ENCODE results near the gene VIPR1. TPM values are rescaled to one million over a fixed set of nuclear protein-coding genes. Genes with fewer than 3 reads are reported as not detected.

Gene VIPR1
- total RNA-seq, 1 experiment from 2014 or later = 0.28 TPM

GRCh38 chr3:42537350-42537749, 34.9 kb downstream of the VIPR1 start:
- POLR2A ChIA-PET = no interaction called here

DNA sequence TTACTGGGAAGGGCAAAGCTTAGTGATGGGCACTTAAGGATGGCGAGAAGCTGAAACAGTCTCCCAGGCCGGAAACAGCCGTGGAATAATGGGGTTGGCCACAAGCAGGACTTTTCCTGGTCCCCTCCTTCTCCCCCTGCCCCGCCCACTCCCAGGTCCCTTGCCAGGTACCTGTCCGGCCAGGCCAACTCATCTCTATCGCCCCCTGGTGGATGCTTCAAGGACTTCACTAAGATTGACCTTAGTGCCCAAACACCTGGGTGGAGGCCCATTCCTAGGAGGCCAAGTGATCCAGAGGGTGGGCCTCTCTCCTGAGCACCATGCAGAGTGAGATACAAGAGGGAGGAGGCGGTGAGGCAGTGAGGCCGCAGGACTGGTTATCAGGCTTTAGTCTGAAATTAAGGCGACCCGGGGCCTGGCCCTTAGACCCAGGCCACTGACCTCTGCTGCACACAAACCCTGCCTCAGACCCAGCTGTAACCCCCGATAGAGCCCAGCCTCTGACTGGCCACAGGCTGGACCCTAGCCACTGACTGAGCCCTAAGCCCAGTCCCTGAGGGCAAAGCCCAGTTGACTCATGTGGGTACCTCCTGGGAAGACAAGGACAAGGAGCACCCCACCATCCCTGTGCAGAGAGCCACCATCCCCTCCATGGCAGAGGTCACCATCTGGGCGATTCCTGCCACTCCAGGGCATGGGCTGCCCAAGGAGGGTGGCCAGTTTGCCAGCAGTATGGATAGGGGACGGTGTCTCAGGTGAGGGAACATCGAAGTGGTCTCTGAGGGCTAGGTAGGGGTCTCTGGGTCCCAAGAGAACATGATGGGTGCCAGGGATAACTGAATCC, 37.6 kb downstream of the VIPR1 start:
- ChIA-PET POLR2A (no interaction called here), CTCF (interaction anchor here (0.7 to 3.2 kb wide), 12 partner anchors 9 to 332 kb away, joined by 3 to 19 read pairs (median 3); no protein-coding TSS in a partner anchor)
- intact Hi-C loops (cut with micrococcal nuclease) = loop anchor here (1.0 to 2.0 kb wide), 4 partner anchors 39 to 310 kb away; no protein-coding TSS in a partner anchor
- no peak overlapping the region for H3K27ac Mint-ChIP-seq (ENCODE audit: low read depth, unreplicated experiment)
- no TSS peak for BruUV-seq (replicated peaks)
- no peaks in the 10 kb centered on the region for H3K4me1 Mint-ChIP-seq (ENCODE audit: insufficient read depth, unreplicated experiment)
- no peak overlapping the region for H3K4me3 Mint-ChIP-seq (ENCODE audit: unreplicated experiment)
- peak; percentile 70 for DNase-seq (ENCODE audit: unreplicated experiment)
- TF ChIP-seq, protein P1, sequence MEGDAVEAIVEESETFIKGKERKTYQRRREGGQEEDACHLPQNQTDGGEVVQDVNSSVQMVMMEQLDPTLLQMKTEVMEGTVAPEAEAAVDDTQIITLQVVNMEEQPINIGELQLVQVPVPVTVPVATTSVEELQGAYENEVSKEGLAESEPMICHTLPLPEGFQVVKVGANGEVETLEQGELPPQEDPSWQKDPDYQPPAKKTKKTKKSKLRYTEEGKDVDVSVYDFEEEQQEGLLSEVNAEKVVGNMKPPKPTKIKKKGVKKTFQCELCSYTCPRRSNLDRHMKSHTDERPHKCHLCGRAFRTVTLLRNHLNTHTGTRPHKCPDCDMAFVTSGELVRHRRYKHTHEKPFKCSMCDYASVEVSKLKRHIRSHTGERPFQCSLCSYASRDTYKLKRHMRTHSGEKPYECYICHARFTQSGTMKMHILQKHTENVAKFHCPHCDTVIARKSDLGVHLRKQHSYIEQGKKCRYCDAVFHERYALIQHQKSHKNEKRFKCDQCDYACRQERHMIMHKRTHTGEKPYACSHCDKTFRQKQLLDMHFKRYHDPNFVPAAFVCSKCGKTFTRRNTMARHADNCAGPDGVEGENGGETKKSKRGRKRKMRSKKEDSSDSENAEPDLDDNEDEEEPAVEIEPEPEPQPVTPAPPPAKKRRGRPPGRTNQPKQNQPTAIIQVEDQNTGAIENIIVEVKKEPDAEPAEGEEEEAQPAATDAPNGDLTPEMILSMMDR (IDR thresholded peaks at IDR 0.05; ENCODE audit: unreplicated experiment) = peak; percentile 87
- H3K9me3 Mint-ChIP-seq (ENCODE audit: unreplicated experiment) = no peaks in the 10 kb centered on the region
- no peaks in the 10 kb centered on the region for H3K36me3 Mint-ChIP-seq (ENCODE audit: insufficient read depth, unreplicated experiment)
- H3K27me3 Mint-ChIP-seq (ENCODE audit: insufficient read depth, unreplicated experiment) = no peaks in the 10 kb centered on the region

More at GRCh38 chr3:42537350-42537749, 34.9 kb downstream of the VIPR1 start:
- TF ChIP-seq, protein P1 (IDR thresholded peaks at IDR 0.05; ENCODE audit: unreplicated experiment) = no peak
- Mint-ChIP-seq H3K36me3 (ENCODE audit: insufficient read depth, unreplicated experiment) (no peaks in the 10 kb centered on the region), H3K4me3 (ENCODE audit: unreplicated experiment) (no peak overlapping the region), H3K4me1 (ENCODE audit: insufficient read depth, unreplicated experiment) (no peaks in the 10 kb centered on the region), H3K27me3 (ENCODE audit: insufficient read depth, unreplicated experiment) (no peaks in the 10 kb centered on the region), H3K27ac (ENCODE audit: low read depth, unreplicated experiment) (no peak overlapping the region), H3K9me3 (ENCODE audit: unreplicated experiment) (no peaks in the 10 kb centered on the region)
- intact Hi-C loops (cut with micrococcal nuclease) = no loop called here
- CTCF ChIA-PET = interaction anchor here (0.6 to 4.1 kb wide), 8 partner anchors 10 to 308 kb away, joined by 3 to 51 read pairs (median 3); no protein-coding TSS in a partner anchor
- no peak for DNase-seq (ENCODE audit: unreplicated experiment)
- BruUV-seq (replicated peaks) = no TSS peak

GRCh38 chr3:42541079-42541478, 38.6 kb downstream of the VIPR1 start:
- DNase-seq (ENCODE audit: unreplicated experiment) = no peak
- H3K36me3 Mint-ChIP-seq (ENCODE audit: insufficient read depth, unreplicated experiment) = peaks cover 1% of the 10 kb centered on the region
- CTCF ChIA-PET = interaction anchor here (1.1 to 3.2 kb wide), 5 partner anchors 13 to 331 kb away, joined by 3 to 19 read pairs (median 3); no protein-coding TSS in a partner anchor
- POLR2A ChIA-PET = no interaction called here
- H3K27me3 Mint-ChIP-seq (ENCODE audit: insufficient read depth, unreplicated experiment) = no peaks in the 10 kb centered on the region
- TF ChIP-seq, protein P1 (IDR thresholded peaks at IDR 0.05; ENCODE audit: unreplicated experiment) = no peak
- no peak overlapping the region for H3K27ac Mint-ChIP-seq (ENCODE audit: low read depth, unreplicated experiment)
- H3K4me3 Mint-ChIP-seq (ENCODE audit: unreplicated experiment) = no peak overlapping the region
- BruUV-seq (replicated peaks) = no TSS peak
- intact Hi-C loops (cut with micrococcal nuclease) = loop anchor here (2.0 kb wide), 1 partner anchor 294 kb away; no protein-coding TSS in a partner anchor
- H3K9me3 Mint-ChIP-seq (ENCODE audit: unreplicated experiment) = no peaks in the 10 kb centered on the region
- no peaks in the 10 kb centered on the region for H3K4me1 Mint-ChIP-seq (ENCODE audit: insufficient read depth, unreplicated experiment)

Data from MCF 10A (cell line).